NCI-H460 (cell line): ENCODE measurements around the gene FLT3. TPM values are rescaled to one million over a fixed set of nuclear protein-coding genes. Genes with fewer than 3 reads are reported as not detected.
"Not testable (repeated sequence)": the region's sequence is repeated elsewhere in the genome, so short reads cannot be mapped to it uniquely, and the experiment has no call there.

Experiments
- DNase-seq: peaks from one replicate; pipeline ENCODE4 v3.0.0-alpha.2; 2016; ENCODE audit warnings: low read depth; ENCODE audit errors: extremely low read depth
- total RNA-seq: library from RNA; depleted of rRNA; stranded (reverse); fragments of >200 nt; shearing (Covaris generic); gene quantifications from 2 replicates; pipeline ENCODE4 v1.2.3, GENCODE V29; 2014

FLT3 gene
- total RNA-seq, 1 experiment from 2014 or later: not detected

DNA sequence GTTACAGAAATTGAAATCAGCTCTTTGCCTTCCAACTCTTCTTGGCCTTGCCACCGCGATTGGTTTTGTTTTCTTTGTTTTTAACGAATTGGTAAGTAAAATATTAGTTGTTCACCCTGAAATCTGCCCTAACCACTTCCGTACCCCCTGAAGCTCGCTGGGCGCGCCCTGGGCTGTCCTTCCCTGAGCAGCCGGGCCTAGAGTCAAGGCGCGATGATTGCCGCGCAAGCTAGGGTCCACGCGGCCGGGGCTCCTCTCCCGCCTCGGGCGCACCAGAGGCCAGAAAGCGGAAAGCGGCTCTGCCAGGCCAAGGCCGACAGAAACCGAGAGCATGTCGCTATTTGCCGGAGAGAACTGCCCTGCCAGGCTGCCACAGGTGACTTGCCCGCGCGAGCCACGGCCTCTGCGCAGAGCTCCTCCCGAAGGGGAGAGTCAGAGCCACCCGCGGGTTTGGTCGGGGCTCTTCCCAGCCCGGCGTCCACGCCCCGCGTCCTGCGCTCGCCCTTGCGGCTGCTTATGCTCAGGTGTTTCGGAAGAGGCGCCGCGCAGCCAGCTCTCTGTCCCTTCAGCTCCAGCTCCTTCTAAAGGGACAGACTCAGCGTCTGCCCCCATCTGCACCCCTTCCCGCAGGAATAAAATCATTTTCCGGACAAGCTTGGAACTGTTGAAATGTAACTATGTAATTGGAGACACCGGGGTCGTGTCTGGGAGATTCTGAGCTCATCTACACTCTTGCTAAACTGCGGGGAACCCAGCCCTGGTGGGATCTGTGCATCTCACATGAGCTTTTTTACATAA lies 124.6 kb downstream of the FLT3 start:
- DNase-seq: no peak

DNA sequence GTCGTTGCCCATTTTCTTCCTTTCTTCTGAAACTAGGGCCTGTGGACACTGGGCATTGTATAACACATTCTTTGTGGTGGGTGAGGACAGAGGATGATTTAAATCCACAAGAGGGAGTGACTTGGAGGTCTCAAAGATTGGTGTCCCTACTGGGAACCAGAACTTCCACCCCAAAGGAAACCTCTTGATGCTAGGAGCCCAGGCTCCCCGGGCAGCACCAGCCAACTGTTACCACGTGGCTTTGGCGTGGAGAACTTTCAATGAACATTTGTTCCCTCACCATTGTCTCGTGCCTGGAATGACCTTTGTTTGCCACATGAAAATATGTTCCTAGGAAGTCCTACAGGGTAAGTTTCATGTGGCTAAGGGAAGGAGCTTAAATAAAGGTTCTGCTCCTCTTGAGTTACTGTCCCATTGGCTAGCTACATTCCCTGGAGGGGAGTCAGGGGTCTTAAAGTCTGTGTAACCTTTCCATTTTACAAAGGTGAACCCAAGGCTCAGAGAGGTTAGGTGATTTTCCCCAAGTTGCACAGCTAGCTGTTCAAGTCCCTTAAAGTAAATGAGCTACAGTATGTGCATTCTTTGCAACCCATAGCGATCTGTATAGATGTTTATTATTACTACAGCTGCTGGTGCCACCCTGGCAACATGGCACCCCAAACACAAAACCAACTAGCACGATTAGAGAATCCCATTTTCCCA lies 126.3 kb downstream of the FLT3 start:
- DNase-seq: no peak

- DNase-seq: no peak
These were observed 127.1 kb downstream of the FLT3 start for GRCh38 chr13:27973291-27973690.

DNA sequence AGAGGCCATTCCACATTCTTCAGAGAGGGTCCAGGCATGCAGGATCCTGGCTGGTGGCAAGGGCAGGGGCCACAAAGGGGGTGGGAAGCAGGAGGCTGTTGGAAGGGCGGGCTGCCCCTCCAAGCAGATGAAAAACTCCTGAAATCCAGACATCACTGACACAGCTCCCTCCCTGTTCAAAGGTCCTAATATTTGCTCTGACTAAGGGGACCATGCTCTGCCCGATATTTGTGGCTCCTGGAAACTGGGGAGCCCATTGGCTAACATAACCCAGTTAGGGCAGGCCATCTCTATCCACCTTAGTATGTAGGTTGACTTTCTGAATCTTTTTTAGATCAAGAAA lies 127.9 kb downstream of the FLT3 start:
- no peak for DNase-seq

- DNase-seq: no peak
These were observed 128.4 kb downstream of the FLT3 start for GRCh38 chr13:27971776-27972477.

- no peak for DNase-seq
These were observed 129.1 kb downstream of the FLT3 start for GRCh38 chr13:27971236-27971645.

GRCh38 chr13:27970382-27971235 lies 129.8 kb downstream of the FLT3 start:
- no peak for DNase-seq

- no peak for DNase-seq
These were observed 130.5 kb downstream of the FLT3 start for GRCh38 chr13:27969866-27970229.

GRCh38 chr13:27969082-27969865 lies 131.1 kb downstream of the FLT3 start, which contains the start of gene CDX2:
TSS of gene CDX2 (minus strand) at chr13:27969315. CDS start at chr13:27969006, 309 bp downstream.
- DNase-seq: no peak

DNA sequence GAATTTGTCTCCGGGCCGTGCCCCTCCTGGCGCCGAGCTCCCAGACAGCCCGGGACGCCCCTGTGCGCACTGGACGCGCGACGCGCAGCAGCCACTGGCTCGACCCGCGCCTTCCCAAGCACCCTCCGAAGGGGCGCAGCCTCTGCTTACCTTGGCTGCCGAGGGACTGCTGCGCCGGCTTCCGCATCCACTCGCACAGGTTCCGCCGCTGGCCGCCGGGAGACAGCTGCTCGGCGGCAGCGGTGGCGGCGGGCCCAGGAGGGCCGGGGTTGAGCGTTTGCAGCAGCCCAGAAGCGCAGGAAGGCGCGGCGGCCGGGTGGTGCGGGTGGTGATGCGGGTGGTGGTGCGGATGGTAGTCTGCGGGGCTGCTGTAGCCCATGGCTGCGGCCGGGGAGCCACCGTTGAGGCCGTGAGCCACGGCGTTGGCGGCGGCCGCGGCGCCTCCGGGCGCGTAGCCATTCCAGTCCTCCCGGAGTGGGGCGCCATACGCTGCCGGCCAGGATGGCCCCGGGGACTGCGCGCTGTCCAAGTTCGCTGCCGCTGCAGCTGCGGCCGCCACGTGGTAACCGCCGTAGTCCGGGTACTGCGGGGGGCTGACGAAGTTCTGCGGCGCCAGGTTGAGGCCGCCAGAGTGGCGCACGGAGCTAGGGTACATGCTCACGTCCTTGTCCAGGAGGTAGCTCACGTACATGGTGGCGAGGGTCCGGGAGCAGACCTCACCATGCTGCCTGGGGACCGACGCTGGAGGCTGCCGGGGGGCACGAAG lies 131.9 kb downstream of the FLT3 start:
- no peak for DNase-seq

GRCh38 chr13:27967736-27968315 lies 132.6 kb downstream of the FLT3 start:
- DNase-seq: no peak

DNA sequence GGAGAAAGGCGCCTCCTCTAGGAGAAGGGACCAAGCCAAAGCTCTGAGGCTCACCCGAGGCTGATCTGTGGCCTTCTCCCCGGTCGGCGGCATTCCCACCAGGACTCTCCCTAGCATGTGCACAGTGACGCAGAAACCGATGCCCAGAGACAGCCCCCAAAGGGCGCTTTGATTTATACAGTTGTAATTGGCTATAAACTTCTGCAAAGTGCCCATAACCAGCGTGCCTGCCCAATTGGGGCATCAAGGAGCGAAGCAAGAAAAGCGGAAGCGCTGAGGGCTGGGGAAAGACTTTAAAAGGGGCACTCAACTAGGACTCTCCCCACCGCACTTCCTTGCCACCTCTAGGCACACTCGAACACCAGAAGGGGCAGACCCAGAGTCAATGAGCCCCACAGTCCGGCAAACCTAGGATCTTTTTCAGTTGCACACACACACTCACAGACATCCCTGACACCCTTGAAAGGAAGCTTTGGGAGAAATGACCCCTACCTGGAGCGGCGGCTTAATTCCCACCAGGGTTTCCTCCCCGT lies 133.1 kb downstream of the FLT3 start:
- DNase-seq: no peak

GRCh38 chr13:27966641-27967202 lies 133.7 kb downstream of the FLT3 start:
- no peak for DNase-seq

GRCh38 chr13:27965740-27966640 lies 134.4 kb downstream of the FLT3 start:
- DNase-seq: no peak

DNA sequence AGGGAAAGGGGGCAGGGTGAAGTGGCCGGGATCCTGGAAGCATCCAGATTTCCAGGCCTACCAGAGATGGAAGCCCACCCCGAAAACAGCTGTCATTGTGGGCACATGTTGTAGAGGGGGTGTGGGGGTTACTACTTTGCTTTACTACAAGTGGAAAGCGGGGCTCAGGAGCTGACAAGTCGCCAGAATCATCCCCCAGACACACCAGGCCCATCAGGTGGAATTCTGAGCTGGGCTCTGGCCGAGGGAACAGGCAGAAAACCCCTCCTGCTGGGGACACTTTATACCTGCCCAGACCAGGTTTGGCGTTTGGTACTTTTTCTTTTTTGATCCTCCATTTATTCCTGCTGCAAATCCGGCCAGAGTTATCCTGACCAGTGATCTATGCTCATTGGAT lies 135.0 kb downstream of the FLT3 start:
- no peak for DNase-seq

- no peak for DNase-seq
These were observed 135.5 kb downstream of the FLT3 start for GRCh38 chr13:27964741-27965323.

- not testable (repeated sequence) for DNase-seq
These were observed 136.2 kb downstream of the FLT3 start for GRCh38 chr13:27964206-27964605.
